Placental epithelial cell (primary cell): ENCODE data around the gene SLC9B2. TPM values are rescaled to one million over a fixed set of nuclear protein-coding genes. Genes with fewer than 3 reads are reported as not detected.

Experiments
- total RNA-seq: library from RNA; depleted of rRNA; stranded (reverse); fragments of >200 nt; gene quantifications from 2 replicates; pipeline ENCODE4 v1.2.3, GENCODE V29; 2012

SLC9B2 gene
- 7.5 and 11.8 TPM in 2 replicates for total RNA-seq

GRCh38 chr4:103076747-103077347 lies at the start of gene SLC9B2:
Gene SLC9B2 (minus strand): TSS chr4:103076761. CDS start chr4:103067550, 9,211 bp downstream.

GRCh38 chr4:103099691-103100392 lies 23.3 kb upstream of the SLC9B2 start, which contains the start of gene BDH2:
Gene BDH2 (minus strand): TSS chr4:103099834. CDS start chr4:103096254, 3,580 bp downstream.

GRCh38 chr4:103019308-103020124 lies 57.0 kb downstream of the SLC9B2 start, which contains the start of gene SLC9B1:
Gene SLC9B1 (minus strand): TSS chr4:103019705. CDS start chr4:102991711, 27,994 bp downstream.

Other genes with a start within 250 kb of the SLC9B2 start
- gene UBE2D3, start 249.2 kb downstream of the SLC9B2 start, total RNA-seq = 425 and 623 TPM in 2 replicates
- 14.9 and 36.1 TPM in 2 replicates for gene CISD2, start 207.8 kb downstream of the SLC9B2 start, total RNA-seq
- 1.2 TPM in 1 of 2 replicates, not detected in the other for gene SLC9B1, start 57.1 kb downstream of the SLC9B2 start, total RNA-seq
- gene BDH2, start 23.1 kb upstream of the SLC9B2 start, total RNA-seq = 38.9 and 44.0 TPM in 2 replicates
- gene CENPE, start 121.6 kb upstream of the SLC9B2 start, total RNA-seq = 3.5 and 4.2 TPM in 2 replicates